HepG2 (cell line): ENCODE data around the gene PEX14. TPM values are rescaled to one million over a fixed set of nuclear protein-coding genes. Genes with fewer than 3 reads are reported as not detected.

ENCODE experiments used
- CCAR2 ChIP-seq: fragments of 200-400 bp; formaldehyde crosslinking; optimal IDR thresholded peaks from 2 replicates; pipeline ENCODE3; 2018; ENCODE audit warnings: low read depth, mild to moderate bottlenecking, low read length, moderate library complexity
- FOXP1 ChIP-seq, 2 experiments: fragments of 450-650 bp in 1 of 2; IDR thresholded peaks; 2 replicates each; pipeline ENCODE4 v1.6.1; 2017 to 2018; ENCODE audit warnings: antibody characterized with exemption in 1 of 2
- HDAC2 ChIP-seq: sonication (generic); formaldehyde crosslinking; IDR thresholded peaks from 2 replicates; pipeline ENCODE4 v1.4.0; 2020; ENCODE audit warnings: missing genetic modification reagents
- HOXA3 ChIP-seq: sonication (generic); formaldehyde crosslinking; IDR thresholded peaks from 2 replicates; pipeline ENCODE4 v1.5.0; 2020; ENCODE audit warnings: missing genetic modification reagents
- LCORL ChIP-seq, 2 experiments: fragments of 450-650 bp in 1 of 2; sonication (generic) in 1 of 2; formaldehyde crosslinking in 1 of 2; IDR thresholded peaks; 2 replicates each; pipeline versions ENCODE4 v1.5.0 to v1.6.1; 2017 to 2020; ENCODE audit warnings: antibody characterized with exemption in 1 of 2, missing genetic modification reagents in 1 of 2
- POLR2AphosphoS5 ChIP-seq: IDR thresholded peaks from 2 replicates; pipeline ENCODE4 v1.6.1; 2012; ENCODE audit warnings: low read depth, low read length
- RXRB ChIP-seq: IDR thresholded peaks from 2 replicates; pipeline ENCODE4 v1.6.1; 2016; ENCODE audit warnings: borderline replicate concordance, missing genetic modification reagents, missing compliant biosample characterization
- SPEN ChIP-seq: sonication (generic); formaldehyde crosslinking; IDR thresholded peaks from 2 replicates; pipeline ENCODE4 v1.5.1; 2020; ENCODE audit warnings: low read depth, mild to moderate bottlenecking, missing genetic modification reagents
- SRSF4 ChIP-seq: fragments of 200-400 bp; formaldehyde crosslinking; IDR thresholded peaks from one replicate; pipeline ENCODE4 v1.6.1; 2018; ENCODE audit warnings: mild to moderate bottlenecking, low read depth, low read length, moderate library complexity; ENCODE audit not compliant: poor library complexity, severe bottlenecking
- ZBTB42 ChIP-seq: sonication (generic); formaldehyde crosslinking; IDR thresholded peaks from 2 replicates; pipeline ENCODE4 v1.5.0; 2020; ENCODE audit warnings: mild to moderate bottlenecking, missing genetic modification reagents
- ZMYM2 ChIP-seq: sonication (generic); formaldehyde crosslinking; IDR thresholded peaks from 2 replicates; pipeline ENCODE4 v1.8.0; 2022; ENCODE audit warnings: mild to moderate bottlenecking, missing genetic modification reagents
- ZNF225 ChIP-seq: sonication (generic); formaldehyde crosslinking; IDR thresholded peaks from 2 replicates; pipeline ENCODE4 v1.4.0; 2020; ENCODE audit warnings: mild to moderate bottlenecking, missing genetic modification reagents
- ZNF678 ChIP-seq: sonication (generic); formaldehyde crosslinking; IDR thresholded peaks from 2 replicates; pipeline ENCODE4 v1.4.0; 2020; ENCODE audit warnings: mild to moderate bottlenecking, missing genetic modification reagents
- ZNF75D ChIP-seq: sonication (generic); formaldehyde crosslinking; IDR thresholded peaks from 2 replicates; pipeline ENCODE4 v1.8.1; 2023; ENCODE audit warnings: missing genetic modification reagents, mild to moderate bottlenecking, borderline replicate concordance
- ZNF878 ChIP-seq: sonication (generic); formaldehyde crosslinking; IDR thresholded peaks from 2 replicates; pipeline ENCODE4 v1.8.1; 2023; ENCODE audit warnings: mild to moderate bottlenecking, missing genetic modification reagents, moderate library complexity
- polyA plus RNA-seq, 8 experiments: library from polyadenylated mRNA; depleted of rRNA in 3 of 8; stranded (reverse) in 7 of 8; unstranded in 1 of 8; fragments of >200 nt; fragmentation: Illumina TruSeq in 4 of 8; extraction: Trizol in 4 of 8; gene quantifications; 2 replicates each; pipeline versions ENCODE4 v1.2.1 to v1.2.3, GENCODE V29; 2011 to 2016; ENCODE audit warnings: low read depth in 4 of 8, missing spikeins in 1 of 8, mixed read lengths in 1 of 8; ENCODE audit not compliant: insufficient read depth in 1 of 8
- total RNA-seq, 5 experiments: library from RNA; depleted of rRNA; stranded (reverse); fragments of >200 nt; fragmentation: Illumina TruSeq; extraction: Trizol; gene quantifications; 2 replicates each; pipeline ENCODE4 v1.2.3, GENCODE V29; 2016; ENCODE audit warnings: low read depth in 1 of 5
- TF ChIP-seq, protein P1 (sequence below): IDR thresholded peaks from 2 replicates; pipeline ENCODE4 v1.6.1; 2016
- TF ChIP-seq, protein P2 (sequence below): sonication (generic); formaldehyde crosslinking; IDR thresholded peaks from 2 replicates; pipeline ENCODE4 v1.5.0; 2020; ENCODE audit warnings: missing genetic modification reagents, mild to moderate bottlenecking, borderline replicate concordance
- TF ChIP-seq, protein P3 (sequence below): sonication (generic); formaldehyde crosslinking; IDR thresholded peaks from 2 replicates; pipeline ENCODE4 v1.5.1; 2020; ENCODE audit warnings: missing genetic modification reagents, mild to moderate bottlenecking, borderline replicate concordance
- TF ChIP-seq, protein P4 (sequence below): sonication (generic); formaldehyde crosslinking; IDR thresholded peaks from 2 replicates; pipeline ENCODE4 v1.8.0; 2022; ENCODE audit warnings: mild to moderate bottlenecking, missing genetic modification reagents; ENCODE audit not compliant: insufficient replicate concordance
- TF ChIP-seq, protein P5 (sequence below): sonication (generic); formaldehyde crosslinking; IDR thresholded peaks from 2 replicates; pipeline ENCODE4 v1.4.0; 2020; ENCODE audit warnings: missing genetic modification reagents, borderline replicate concordance

PEX14 gene
- total and polyA plus RNA-seq, 2 of the 13 experiments (the other 11 are each of a cell fraction or from before 2014, with no cell fraction given), result 6.5 to 9.9 TPM

DNA sequence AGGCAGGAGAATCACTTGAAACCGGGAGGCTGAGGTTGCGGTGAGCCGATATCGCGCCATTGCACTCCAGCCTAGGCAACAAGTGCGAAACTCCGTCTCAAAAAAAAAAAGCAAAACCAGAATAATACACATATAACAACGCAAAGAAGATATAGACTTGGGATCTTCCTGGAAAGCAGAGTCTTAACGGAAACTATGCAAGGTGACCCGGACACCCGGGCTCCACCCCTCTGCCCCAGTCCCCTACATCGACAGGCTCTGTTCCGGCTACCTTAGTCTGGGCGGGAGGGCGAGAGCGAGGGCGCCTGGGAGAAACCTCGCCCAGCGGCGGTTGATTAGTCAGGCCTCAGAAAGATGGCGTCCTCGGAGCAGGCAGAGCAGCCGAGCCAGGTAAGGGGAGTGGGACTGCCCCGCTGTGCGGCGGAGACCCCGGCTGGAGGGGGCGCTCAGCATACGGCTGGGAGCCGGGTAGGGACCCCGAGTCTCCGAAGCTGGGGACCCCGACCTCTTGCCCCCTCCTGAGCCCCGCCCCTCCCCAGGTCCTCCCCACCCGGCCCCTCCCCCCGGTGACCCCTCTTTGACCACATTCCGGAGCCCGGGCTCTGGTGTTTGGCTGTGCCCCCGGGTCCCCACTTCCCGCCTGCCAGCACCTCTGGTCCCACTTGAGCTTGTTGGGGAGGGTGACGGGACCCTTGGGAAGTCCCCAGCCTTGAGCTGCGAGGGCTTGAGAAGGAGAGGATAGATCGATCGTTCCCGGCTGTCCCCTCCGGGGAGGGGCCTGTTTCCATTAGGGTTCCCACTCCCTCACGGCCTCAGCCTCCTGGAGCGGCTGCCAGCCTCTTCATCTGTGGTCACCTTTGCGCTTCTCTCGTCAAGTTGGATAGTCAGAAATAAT, at the start of gene PEX14 (continued):
- TF ChIP-seq SRSF4 (no peak), FOXP1 (IDR thresholded peaks at IDR 0.05) (no peak), FOXP1 (CRISPR knock-in tag; IDR thresholded peaks at IDR 0.05) (no peak), CCAR2 (no peak), ZNF678 (CRISPR knock-in tag) (no peak), ZNF75D (CRISPR knock-in tag) (no peak), HDAC2 (CRISPR knock-in tag) (peak; percentile 52; the same call in 1 of the 2 replicates), HOXA3 (CRISPR knock-in tag) (peak; percentile 96), SPEN (CRISPR knock-in tag) (peak; percentile 63; the same call in 1 of the 2 replicates), RXRB (peak; percentile 70), ZNF225 (no peak), ZBTB42 (CRISPR knock-in tag) (0 out of 2 replicates have a peak, but pooled peaks have one; percentile 48), POLR2AphosphoS5 (peak; percentile 75; the same call in 1 of the 2 replicates), ZMYM2 (CRISPR knock-in tag) (no peak), ZNF878 (CRISPR knock-in tag) (no peak), LCORL (IDR thresholded peaks at IDR 0.05) (no peak), LCORL (CRISPR knock-in tag; IDR thresholded peaks at IDR 0.05) (no peak)
- TF ChIP-seq, protein P1, sequence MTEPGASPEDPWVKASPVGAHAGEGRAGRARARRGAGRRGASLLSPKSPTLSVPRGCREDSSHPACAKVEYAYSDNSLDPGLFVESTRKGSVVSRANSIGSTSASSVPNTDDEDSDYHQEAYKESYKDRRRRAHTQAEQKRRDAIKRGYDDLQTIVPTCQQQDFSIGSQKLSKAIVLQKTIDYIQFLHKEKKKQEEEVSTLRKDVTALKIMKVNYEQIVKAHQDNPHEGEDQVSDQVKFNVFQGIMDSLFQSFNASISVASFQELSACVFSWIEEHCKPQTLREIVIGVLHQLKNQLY (CRISPR knock-in tag), result no peak
- TF ChIP-seq, protein P2, sequence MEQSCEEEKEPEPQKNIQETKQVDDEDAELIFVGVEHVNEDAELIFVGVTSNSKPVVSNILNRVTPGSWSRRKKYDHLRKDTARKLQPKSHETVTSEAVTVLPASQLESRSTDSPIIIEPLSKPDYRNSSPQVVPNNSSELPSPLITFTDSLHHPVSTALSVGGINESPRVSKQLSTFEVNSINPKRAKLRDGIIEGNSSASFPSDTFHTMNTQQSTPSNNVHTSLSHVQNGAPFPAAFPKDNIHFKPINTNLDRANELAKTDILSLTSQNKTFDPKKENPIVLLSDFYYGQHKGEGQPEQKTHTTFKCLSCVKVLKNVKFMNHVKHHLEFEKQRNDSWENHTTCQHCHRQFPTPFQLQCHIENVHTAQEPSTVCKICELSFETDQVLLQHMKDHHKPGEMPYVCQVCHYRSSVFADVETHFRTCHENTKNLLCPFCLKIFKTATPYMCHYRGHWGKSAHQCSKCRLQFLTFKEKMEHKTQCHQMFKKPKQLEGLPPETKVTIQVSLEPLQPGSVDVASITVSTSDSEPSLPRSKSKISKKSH (CRISPR knock-in tag), result no peak
- TF ChIP-seq, protein P3, sequence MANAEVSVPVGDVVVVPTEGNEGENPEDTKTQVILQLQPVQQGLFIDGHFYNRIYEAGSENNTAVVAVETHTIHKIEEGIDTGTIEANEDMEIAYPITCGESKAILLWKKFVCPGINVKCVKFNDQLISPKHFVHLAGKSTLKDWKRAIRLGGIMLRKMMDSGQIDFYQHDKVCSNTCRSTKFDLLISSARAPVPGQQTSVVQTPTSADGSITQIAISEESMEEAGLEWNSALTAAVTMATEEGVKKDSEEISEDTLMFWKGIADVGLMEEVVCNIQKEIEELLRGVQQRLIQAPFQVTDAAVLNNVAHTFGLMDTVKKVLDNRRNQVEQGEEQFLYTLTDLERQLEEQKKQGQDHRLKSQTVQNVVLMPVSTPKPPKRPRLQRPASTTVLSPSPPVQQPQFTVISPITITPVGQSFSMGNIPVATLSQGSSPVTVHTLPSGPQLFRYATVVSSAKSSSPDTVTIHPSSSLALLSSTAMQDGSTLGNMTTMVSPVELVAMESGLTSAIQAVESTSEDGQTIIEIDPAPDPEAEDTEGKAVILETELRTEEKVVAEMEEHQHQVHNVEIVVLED (CRISPR knock-in tag), result peak; percentile 57
- TF ChIP-seq, protein P4, sequence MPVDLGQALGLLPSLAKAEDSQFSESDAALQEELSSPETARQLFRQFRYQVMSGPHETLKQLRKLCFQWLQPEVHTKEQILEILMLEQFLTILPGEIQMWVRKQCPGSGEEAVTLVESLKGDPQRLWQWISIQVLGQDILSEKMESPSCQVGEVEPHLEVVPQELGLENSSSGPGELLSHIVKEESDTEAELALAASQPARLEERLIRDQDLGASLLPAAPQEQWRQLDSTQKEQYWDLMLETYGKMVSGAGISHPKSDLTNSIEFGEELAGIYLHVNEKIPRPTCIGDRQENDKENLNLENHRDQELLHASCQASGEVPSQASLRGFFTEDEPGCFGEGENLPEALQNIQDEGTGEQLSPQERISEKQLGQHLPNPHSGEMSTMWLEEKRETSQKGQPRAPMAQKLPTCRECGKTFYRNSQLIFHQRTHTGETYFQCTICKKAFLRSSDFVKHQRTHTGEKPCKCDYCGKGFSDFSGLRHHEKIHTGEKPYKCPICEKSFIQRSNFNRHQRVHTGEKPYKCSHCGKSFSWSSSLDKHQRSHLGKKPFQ (CRISPR knock-in tag), result no peak
- TF ChIP-seq, protein P5, sequence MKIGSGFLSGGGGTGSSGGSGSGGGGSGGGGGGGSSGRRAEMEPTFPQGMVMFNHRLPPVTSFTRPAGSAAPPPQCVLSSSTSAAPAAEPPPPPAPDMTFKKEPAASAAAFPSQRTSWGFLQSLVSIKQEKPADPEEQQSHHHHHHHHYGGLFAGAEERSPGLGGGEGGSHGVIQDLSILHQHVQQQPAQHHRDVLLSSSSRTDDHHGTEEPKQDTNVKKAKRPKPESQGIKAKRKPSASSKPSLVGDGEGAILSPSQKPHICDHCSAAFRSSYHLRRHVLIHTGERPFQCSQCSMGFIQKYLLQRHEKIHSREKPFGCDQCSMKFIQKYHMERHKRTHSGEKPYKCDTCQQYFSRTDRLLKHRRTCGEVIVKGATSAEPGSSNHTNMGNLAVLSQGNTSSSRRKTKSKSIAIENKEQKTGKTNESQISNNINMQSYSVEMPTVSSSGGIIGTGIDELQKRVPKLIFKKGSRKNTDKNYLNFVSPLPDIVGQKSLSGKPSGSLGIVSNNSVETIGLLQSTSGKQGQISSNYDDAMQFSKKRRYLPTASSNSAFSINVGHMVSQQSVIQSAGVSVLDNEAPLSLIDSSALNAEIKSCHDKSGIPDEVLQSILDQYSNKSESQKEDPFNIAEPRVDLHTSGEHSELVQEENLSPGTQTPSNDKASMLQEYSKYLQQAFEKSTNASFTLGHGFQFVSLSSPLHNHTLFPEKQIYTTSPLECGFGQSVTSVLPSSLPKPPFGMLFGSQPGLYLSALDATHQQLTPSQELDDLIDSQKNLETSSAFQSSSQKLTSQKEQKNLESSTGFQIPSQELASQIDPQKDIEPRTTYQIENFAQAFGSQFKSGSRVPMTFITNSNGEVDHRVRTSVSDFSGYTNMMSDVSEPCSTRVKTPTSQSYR (CRISPR knock-in tag), result peak; percentile 60; the same call in 1 of the 2 replicates
